Measurements from ENCODE around the gene SPON2. TPM values are rescaled to one million over a fixed set of nuclear protein-coding genes. Genes with fewer than 3 reads are reported as not detected.
A peak's percentile ranks its signal among the peaks of the same experiment; 100 is the strongest.

The SPON2 gene
- 1 to 10 TPM; 5.6 to 7.1 TPM for total RNA-seq
- polyA plus RNA-seq (ENCODE audit: insufficient read depth, low read depth, low replicate concordance), result 21.4 TPM
- long read RNA-seq, donor 1, transcript SPON2-201 (6 exons, 1,869 nt), result major isoform, 10 of 17 reads
- long read RNA-seq, donor 1, partial matches to known transcripts, result 5 of 17 reads
- long read RNA-seq, donor 1, other reads (novel, unspliced or antisense), result 0 of 17 reads
- long read RNA-seq, donor 2, transcript SPON2-201 (6 exons, 1,869 nt), result major isoform, 6 of 7 reads
- long read RNA-seq, donor 2, partial matches to known transcripts, result 0 of 7 reads
- long read RNA-seq, donor 2, other reads (novel, unspliced or antisense), result 0 of 7 reads

GRCh38 chr4:1172228-1172851, at the start of gene SPON2:
SPON2 (minus strand) TSS chr4:1172583.
- no peaks in the 10 kb centered on the region for H3K36me3 ChIP-seq (ENCODE audit: low read depth, missing control alignments)
- peak within 1 kb of the TSS in 1 of 2 donors; percentile 19 for H3K27ac ChIP-seq
- TF ChIP-seq POLR2A (IDR thresholded peaks at IDR 0.05) (no peak), CTCF (IDR thresholded peaks at IDR 0.05) (no peak)
- peak within 1 kb of the TSS; percentile 26 to 34 for H3K4me3 ChIP-seq
- WGBS, 2 donors, result 10 to 14% methylated on average over 15 to 29 of the region's 54 CpGs
- no peak for DNase-seq
- no peaks in the 10 kb centered on the region for H3K27me3 ChIP-seq
- H3K9me3 ChIP-seq, result no peaks in the 10 kb centered on the region
- intact Hi-C loops (cut with DNase I; ENCODE audit: low total_unique reads), result no loop called here
- peaks cover 16% of the 10 kb centered on the region for H3K4me1 ChIP-seq

GRCh38 chr4:1221155-1221870, 48.9 kb upstream of the SPON2 start:
- Histone ChIP-seq H3K4me3 (no peak overlapping the region), H3K36me3 (ENCODE audit: low read depth, missing control alignments) (no peaks in the 10 kb centered on the region), H3K9me3 (no peaks in the 10 kb centered on the region), H3K27ac (no peak overlapping the region), H3K4me1 (peaks cover 6% of the 10 kb centered on the region), H3K27me3 (no peaks in the 10 kb centered on the region)
- no peak for TF ChIP-seq CTCF (IDR thresholded peaks at IDR 0.05)
- TF ChIP-seq POLR2A (IDR thresholded peaks at IDR 0.05), result no peak
- 91% methylated on average over 33 of the region's 33 CpGs for WGBS, 2 donors
- DNase-seq, result no peak
- intact Hi-C loops (cut with DNase I; ENCODE audit: low total_unique reads), result no loop called here

- intact Hi-C loops (cut with DNase I; ENCODE audit: low total_unique reads), result no loop called here
- no peak for DNase-seq
- Histone ChIP-seq H3K36me3 (ENCODE audit: low read depth, missing control alignments) (no peaks in the 10 kb centered on the region), H3K4me3 (no peak overlapping the region), H3K4me1 (no peaks in the 10 kb centered on the region), H3K9me3 (no peaks in the 10 kb centered on the region), H3K27ac (no peak overlapping the region), H3K27me3 (no peaks in the 10 kb centered on the region)
- no peak for TF ChIP-seq POLR2A (IDR thresholded peaks at IDR 0.05)
- TF ChIP-seq CTCF (IDR thresholded peaks at IDR 0.05), result no peak
- WGBS, 2 donors, result 92 to 95% methylated on average over 16 of the region's 16 CpGs
Measured at GRCh38 chr4:1220566-1220965, 48.2 kb upstream of the SPON2 start.

GRCh38 chr4:1219566-1219950, 47.2 kb upstream of the SPON2 start:
- intact Hi-C loops (cut with DNase I; ENCODE audit: low total_unique reads), result no loop called here
- 91 to 95% methylated on average over 7 of the region's 7 CpGs for WGBS, 2 donors
- no peaks in the 10 kb centered on the region for H3K9me3 ChIP-seq
- TF ChIP-seq POLR2A (IDR thresholded peaks at IDR 0.05), result no peak
- TF ChIP-seq CTCF (IDR thresholded peaks at IDR 0.05), result no peak
- no peaks in the 10 kb centered on the region for H3K27me3 ChIP-seq
- no peaks in the 10 kb centered on the region for H3K36me3 ChIP-seq (ENCODE audit: low read depth, missing control alignments)
- H3K4me3 ChIP-seq, result no peak overlapping the region
- no peak overlapping the region for H3K27ac ChIP-seq
- H3K4me1 ChIP-seq, result peaks cover 10% of the 10 kb centered on the region
- no peak for DNase-seq

Measured in testis (tissue), 5 donors.